Neural crest cell (in vitro differentiated cells): ENCODE data around the gene RBM8A. TPM values are rescaled to one million over a fixed set of nuclear protein-coding genes. Genes with fewer than 3 reads are reported as not detected.

ENCODE experiments used
- DNase-seq: peaks from one replicate; pipeline ENCODE4 v3.0.0; 2021; ENCODE audit warnings: low read depth, mixed read lengths, low spot score
- H3K27ac Mint-ChIP-seq: one replicate; pipeline ENCODE4 v1.8.0; 2021; ENCODE audit warnings: mild to moderate bottlenecking, mixed read lengths; ENCODE audit not compliant: unreplicated experiment
- H3K27me3 Mint-ChIP-seq: 2 replicates; pipeline ENCODE4 v1.8.0; 2021; ENCODE audit warnings: low read depth, mild to moderate bottlenecking, mixed read lengths
- H3K36me3 Mint-ChIP-seq: 2 replicates; pipeline ENCODE4 v1.8.0; 2021; ENCODE audit warnings: low read depth, mild to moderate bottlenecking, mixed read lengths
- H3K4me1 Mint-ChIP-seq: 2 replicates; pipeline ENCODE4 v1.8.0; 2021; ENCODE audit warnings: mixed read lengths
- H3K4me3 Mint-ChIP-seq: one replicate; pipeline ENCODE4 v1.8.0; 2021; ENCODE audit warnings: mild to moderate bottlenecking, mixed read lengths
- H3K9me3 Mint-ChIP-seq: 2 replicates; pipeline ENCODE4 v1.8.0; 2021; ENCODE audit warnings: mixed read lengths
- CTCF ChIP-seq: fragments of 200-600 bp; sonication (generic); conservative IDR thresholded peaks from 2 replicates; pipeline ENCODE4 v1.5.0; 2021; ENCODE audit warnings: antibody characterized with exemption, mild to moderate bottlenecking
- total RNA-seq: library from RNA; stranded (reverse); gene quantifications from 2 replicates; pipeline ENCODE4 v1.2.1, GENCODE V29; 2021

Gene RBM8A
- total RNA-seq, 1 donor from 2014 or later: 285 TPM

GRCh38 chr1:145895471-145895870, 31.8 kb downstream of the RBM8A start:
- no peak overlapping the region for H3K4me3 Mint-ChIP-seq
- H3K9me3 Mint-ChIP-seq: no peaks in the 10 kb centered on the region
- no peaks in the 10 kb centered on the region for H3K36me3 Mint-ChIP-seq
- H3K27ac Mint-ChIP-seq: no peak overlapping the region
- no peak for DNase-seq
- peaks cover 27% of the 10 kb centered on the region for H3K4me1 Mint-ChIP-seq
- TF ChIP-seq CTCF: no peak
- H3K27me3 Mint-ChIP-seq: peaks cover under 1% of the 10 kb centered on the region

- Mint-ChIP-seq H3K27ac (no peak overlapping the region), H3K9me3 (no peaks in the 10 kb centered on the region), H3K27me3 (peaks cover 5% of the 10 kb centered on the region), H3K4me3 (no peak overlapping the region), H3K36me3 (no peaks in the 10 kb centered on the region), H3K4me1 (peaks cover 12% of the 10 kb centered on the region)
- no peak for TF ChIP-seq CTCF
- no peak for DNase-seq
Measured at GRCh38 chr1:145893306-145894055, 33.8 kb downstream of the RBM8A start.

GRCh38 chr1:145892486-145893087, 34.7 kb downstream of the RBM8A start:
- DNase-seq: no peak
- H3K36me3 Mint-ChIP-seq: no peaks in the 10 kb centered on the region
- peaks cover 10% of the 10 kb centered on the region for H3K27me3 Mint-ChIP-seq
- peak overlapping the region; percentile 39 for H3K4me3 Mint-ChIP-seq
- peak overlapping the region; percentile 99 for H3K27ac Mint-ChIP-seq
- no peaks in the 10 kb centered on the region for H3K9me3 Mint-ChIP-seq
- H3K4me1 Mint-ChIP-seq: peaks cover 8% of the 10 kb centered on the region
- no peak for TF ChIP-seq CTCF

GRCh38 chr1:145891587-145892485, 35.4 kb downstream of the RBM8A start:
- peaks cover 7% of the 10 kb centered on the region for H3K4me1 Mint-ChIP-seq
- H3K4me3 Mint-ChIP-seq: peak overlapping the region; percentile 39
- peak; percentile 93 for DNase-seq
- no peaks in the 10 kb centered on the region for H3K9me3 Mint-ChIP-seq
- H3K27me3 Mint-ChIP-seq: peaks cover 16% of the 10 kb centered on the region
- no peaks in the 10 kb centered on the region for H3K36me3 Mint-ChIP-seq
- H3K27ac Mint-ChIP-seq: peak overlapping the region; percentile 99
- peak; percentile 91 for TF ChIP-seq CTCF

- DNase-seq: no peak
- H3K4me3 Mint-ChIP-seq: no peak overlapping the region
- peaks cover 23% of the 10 kb centered on the region for H3K27me3 Mint-ChIP-seq
- peaks cover 14% of the 10 kb centered on the region for H3K4me1 Mint-ChIP-seq
- H3K36me3 Mint-ChIP-seq: no peaks in the 10 kb centered on the region
- no peak for TF ChIP-seq CTCF
- no peak overlapping the region for H3K27ac Mint-ChIP-seq
- H3K9me3 Mint-ChIP-seq: no peaks in the 10 kb centered on the region
Measured at GRCh38 chr1:145891143-145891542, 36.1 kb downstream of the RBM8A start.
